Lung (tissue), 12 donors: ENCODE measurements around the gene THRA. TPM values are rescaled to one million over a fixed set of nuclear protein-coding genes. Genes with fewer than 3 reads are reported as not detected.

Source experiments
- ATAC-seq: fragments of 200-7000 bp; cut with Tn5 transposase; one replicate; pipeline ENCODE4 v1.9.1; 2020; ENCODE audit warnings: moderate number of reproducible peaks; ENCODE audit not compliant: insufficient read depth, low FRiP score
- DNase-seq, 3 donors: peaks; one replicate each; pipeline ENCODE4 v3.0.0-alpha.2; 2013 to 2017
- H3K27ac ChIP-seq, 2 donors: one replicate each; pipeline ENCODE4 v1.5.1; 2013; ENCODE audit warnings: mild to moderate bottlenecking in 2 of 2, moderate library complexity in 2 of 2, control low read depth in 1 of 2, inconsistent platforms in 1 of 2, low read depth in 1 of 2, low read length in 1 of 2
- H3K27me3 ChIP-seq, 3 donors: one replicate each; pipeline ENCODE4 v1.5.1; 2013; ENCODE audit warnings: low read length in 2 of 3; ENCODE audit not compliant: control insufficient read depth in 3 of 3, insufficient read depth in 3 of 3
- H3K36me3 ChIP-seq, 4 donors: one replicate each; pipeline ENCODE4 v1.5.1; 2013; ENCODE audit warnings: low read length in 4 of 4, mild to moderate bottlenecking in 1 of 4, moderate library complexity in 1 of 4; ENCODE audit not compliant: control insufficient read depth in 4 of 4, insufficient read depth in 4 of 4
- H3K4me1 ChIP-seq, 5 donors: one replicate each; pipeline ENCODE4 v1.5.1; 2013; ENCODE audit warnings: low read length in 5 of 5, mild to moderate bottlenecking in 2 of 5, moderate library complexity in 1 of 5; ENCODE audit not compliant: control insufficient read depth in 5 of 5, insufficient read depth in 5 of 5
- H3K4me3 ChIP-seq: one replicate; pipeline ENCODE4 v1.5.1; 2013; ENCODE audit warnings: mild to moderate bottlenecking, control low read depth, moderate library complexity
- H3K9ac ChIP-seq, 2 donors: one replicate each; pipeline ENCODE4 v1.5.1; 2013; ENCODE audit warnings: low read length in 2 of 2, control low read depth in 1 of 2; ENCODE audit not compliant: insufficient read depth in 1 of 2
- H3K9me3 ChIP-seq, 4 donors: one replicate each; pipeline ENCODE4 v1.5.1; 2013; ENCODE audit warnings: low read length in 3 of 4, mild to moderate bottlenecking in 1 of 4, moderate library complexity in 1 of 4; ENCODE audit not compliant: control insufficient read depth in 4 of 4, insufficient read depth in 3 of 4
- CTCF ChIP-seq: IDR thresholded peaks from 2 replicates; pipeline ENCODE4 v1.5.1; 2012; ENCODE audit warnings: mild to moderate bottlenecking; ENCODE audit errors: control extremely low read depth, extremely low read depth
- WGBS, 2 donors: extraction: QIAGEN DNeasy Blood & Tissue Kit; methylation state at CpG; one replicate each; pipeline ENCODE4 v1.1.7; 2013; 5-methylcytosine and 5-hydroxymethylcytosine counted together
- polyA plus RNA-seq, 2 donors: library from polyadenylated mRNA; stranded (reverse); fragments of 200-250 nt; gene quantifications; one replicate each; pipeline ENCODE4 v1.2.1, GENCODE V29; 2013
- total RNA-seq, 2 donors: library from RNA; depleted of rRNA in 1 of 2; stranded (reverse); fragments of >200 nt in 1 of 2; gene quantifications; one replicate each; pipeline ENCODE4 v1.2.1, GENCODE V29; 2014 to 2021
- donor health status: control.
- donor health status: control.
- donor health status: Bipolar disorder and iron deficiency.
- donor health status: healthy.
- donor health status: DM: yes; HTN: yes; CAD: no.

Gene THRA
- total and polyA plus RNA-seq, 4 donors: 28.5 to 55.9 (median 37.5) TPM

- no peak for DNase-seq
- no peak for TF ChIP-seq CTCF
Measured at GRCh38 chr17:40124279-40125141, 61.7 kb downstream of the THRA start.

GRCh38 chr17:40129498-40129897, 66.7 kb downstream of the THRA start:
- ATAC-seq (no peak), DNase-seq (no peak)
- Histone ChIP-seq H3K27ac (no peak overlapping the region), H3K9ac (no peak overlapping the region), H3K9me3 (no peaks in the 10 kb centered on the region), H3K4me1 (peaks cover 0 to 9% (median 3%) of the 10 kb centered on the region in 5 donors), H3K4me3 (no peak overlapping the region), H3K36me3 (peaks cover 35 to 65% (median 59%) of the 10 kb centered on the region in 4 donors), H3K27me3 (no peaks in the 10 kb centered on the region)
- no peak for TF ChIP-seq CTCF
- 87 to 88% methylated on average over 5 of the region's 5 CpGs for WGBS, 2 donors

More at GRCh38 chr17:40124279-40125141, 61.7 kb downstream of the THRA start:
- Histone ChIP-seq H3K27me3 (no peaks in the 10 kb centered on the region), H3K27ac (peak overlapping the region in 1 of 2 donors; percentile 77), H3K4me3 (peak overlapping the region; percentile 2), H3K9me3 (no peaks in the 10 kb centered on the region), H3K4me1 (peaks cover 0 to 21% (median 7%) of the 10 kb centered on the region in 5 donors), H3K9ac (peak overlapping the region in 1 of 2 donors; percentile 72), H3K36me3 (peaks cover 17 to 23% (median 20%) of the 10 kb centered on the region in 4 donors)
- WGBS, 2 donors: 4 to 5% methylated on average over 9 of the region's 9 CpGs
- no peak for ATAC-seq

GRCh38 chr17:40130352-40131042, 67.7 kb downstream of the THRA start:
- H3K36me3 ChIP-seq: peaks cover 41 to 75% (median 67%) of the 10 kb centered on the region in 4 donors
- peak in 2 of 3 donors; percentile 51 to 54 for DNase-seq

More at GRCh38 chr17:40130352-40131042, 67.7 kb downstream of the THRA start:
- H3K4me3 ChIP-seq: no peak overlapping the region
- WGBS, 2 donors: 49 to 59% methylated on average over 7 of the region's 7 CpGs
- no peaks in the 10 kb centered on the region for H3K4me1 ChIP-seq
- ATAC-seq: peak; percentile 53
- no peaks in the 10 kb centered on the region for H3K27me3 ChIP-seq
- no peak for TF ChIP-seq CTCF
- no peaks in the 10 kb centered on the region for H3K9me3 ChIP-seq
- H3K9ac ChIP-seq: no peak overlapping the region
- H3K27ac ChIP-seq: peak overlapping the region in 1 of 2 donors; percentile 88
